ENCODE measurements around the gene SIK2. TPM values are rescaled to one million over a fixed set of nuclear protein-coding genes. Genes with fewer than 3 reads are reported as not detected.
"Not testable (repeated sequence)": the region's sequence is repeated elsewhere in the genome, so short reads cannot be mapped to it uniquely, and the experiment has no call there.

SIK2 gene
- total RNA-seq, 1 experiment from 2014 or later, result 2.2 TPM

- in situ Hi-C loops (cut with HindIII; ENCODE audit: low pct_unique_long_range_greater_than_20kb, low sequenced_read_pairs), result no loop called here
Measured at GRCh38 chr11:111759376-111759775, 157.1 kb downstream of the SIK2 start.

GRCh38 chr11:111759778-111760407 lies 157.6 kb downstream of the SIK2 start:
- in situ Hi-C loops (cut with HindIII; ENCODE audit: low pct_unique_long_range_greater_than_20kb, low sequenced_read_pairs), result no loop called here
- DNase-seq (ENCODE audit: low read depth), result no peak

More at GRCh38 chr11:111759376-111759775, 157.1 kb downstream of the SIK2 start:
- DNase-seq (ENCODE audit: low read depth), result no peak

- no peak for DNase-seq (ENCODE audit: low read depth)
- in situ Hi-C loops (cut with HindIII; ENCODE audit: low pct_unique_long_range_greater_than_20kb, low sequenced_read_pairs), result no loop called here
Measured at GRCh38 chr11:111761036-111761435, 158.8 kb downstream of the SIK2 start.

GRCh38 chr11:111762526-111762925 lies 160.3 kb downstream of the SIK2 start:
- DNase-seq (ENCODE audit: low read depth), result no peak
- in situ Hi-C loops (cut with HindIII; ENCODE audit: low pct_unique_long_range_greater_than_20kb, low sequenced_read_pairs), result no loop called here

- DNase-seq (ENCODE audit: low read depth), result no peak
Measured at GRCh38 chr11:111762981-111763643, 160.9 kb downstream of the SIK2 start.

GRCh38 chr11:111764621-111765020 lies 162.4 kb downstream of the SIK2 start:
- in situ Hi-C loops (cut with HindIII; ENCODE audit: low pct_unique_long_range_greater_than_20kb, low sequenced_read_pairs), result no loop called here
- DNase-seq (ENCODE audit: low read depth), result no peak

More at GRCh38 chr11:111762981-111763643, 160.9 kb downstream of the SIK2 start:
- in situ Hi-C loops (cut with HindIII; ENCODE audit: low pct_unique_long_range_greater_than_20kb, low sequenced_read_pairs), result no loop called here

- in situ Hi-C loops (cut with HindIII; ENCODE audit: low pct_unique_long_range_greater_than_20kb, low sequenced_read_pairs), result no loop called here
- DNase-seq (ENCODE audit: low read depth), result peak; percentile 2
Measured at GRCh38 chr11:111765320-111765983, 163.2 kb downstream of the SIK2 start.

GRCh38 chr11:111765984-111766833 lies 164.0 kb downstream of the SIK2 start, which contains the start of gene PPP2R1B:
Gene PPP2R1B (minus strand): TSS chr11:111766389. CDS start chr11:111766361, 28 bp downstream.
- in situ Hi-C loops (cut with HindIII; ENCODE audit: low pct_unique_long_range_greater_than_20kb, low sequenced_read_pairs), result no loop called here

GRCh38 chr11:111766834-111767142 lies 164.5 kb downstream of the SIK2 start:
- in situ Hi-C loops (cut with HindIII; ENCODE audit: low pct_unique_long_range_greater_than_20kb, low sequenced_read_pairs), result no loop called here
- no peak for DNase-seq (ENCODE audit: low read depth)

More at GRCh38 chr11:111765984-111766833, 164.0 kb downstream of the SIK2 start, which contains the start of gene PPP2R1B:
- DNase-seq (ENCODE audit: low read depth), result peak; percentile 76

GRCh38 chr11:111770581-111771134 lies 168.4 kb downstream of the SIK2 start:
- in situ Hi-C loops (cut with HindIII; ENCODE audit: low pct_unique_long_range_greater_than_20kb, low sequenced_read_pairs), result no loop called here
- no peak for DNase-seq (ENCODE audit: low read depth)

GRCh38 chr11:111771205-111771604 lies 169.0 kb downstream of the SIK2 start:
- DNase-seq (ENCODE audit: low read depth); in situ Hi-C loops (cut with HindIII; ENCODE audit: low pct_unique_long_range_greater_than_20kb, low sequenced_read_pairs): not testable (repeated sequence)

GRCh38 chr11:111772535-111772934 lies 170.3 kb downstream of the SIK2 start:
- in situ Hi-C loops (cut with HindIII; ENCODE audit: low pct_unique_long_range_greater_than_20kb, low sequenced_read_pairs), result no loop called here
- no peak for DNase-seq (ENCODE audit: low read depth)

- in situ Hi-C loops (cut with HindIII; ENCODE audit: low pct_unique_long_range_greater_than_20kb, low sequenced_read_pairs), result no loop called here
- DNase-seq (ENCODE audit: low read depth), result no peak
Measured at GRCh38 chr11:111774955-111775710, 172.9 kb downstream of the SIK2 start.

GRCh38 chr11:111776398-111777093 lies 174.3 kb downstream of the SIK2 start:
- in situ Hi-C loops (cut with HindIII; ENCODE audit: low pct_unique_long_range_greater_than_20kb, low sequenced_read_pairs), result no loop called here
- no peak for DNase-seq (ENCODE audit: low read depth)

- in situ Hi-C loops (cut with HindIII; ENCODE audit: low pct_unique_long_range_greater_than_20kb, low sequenced_read_pairs), result no loop called here
- peak; percentile 44 for DNase-seq (ENCODE audit: low read depth)
Measured at GRCh38 chr11:111777094-111778046, 175.1 kb downstream of the SIK2 start.

GRCh38 chr11:111778047-111778558 lies 175.9 kb downstream of the SIK2 start:
- DNase-seq (ENCODE audit: low read depth), result peak; percentile 6

More at GRCh38 chr11:111778047-111778558, 175.9 kb downstream of the SIK2 start:
- in situ Hi-C loops (cut with HindIII; ENCODE audit: low pct_unique_long_range_greater_than_20kb, low sequenced_read_pairs), result no loop called here

Data from Caki2 (cell line).